HepG2 (cell line): ENCODE measurements around the gene GNAL.

Experiments used
- ARNT ChIP-seq: fragments of 450-650 bp; IDR thresholded peaks from 2 replicates; pipeline ENCODE4 v1.6.1; 2017
- CENPBD1 ChIP-seq: sonication (generic); formaldehyde crosslinking; IDR thresholded peaks from 2 replicates; pipeline ENCODE4 v1.8.0; 2022; ENCODE audit warnings: missing genetic modification reagents, low read depth, mild to moderate bottlenecking, borderline replicate concordance
- CREM ChIP-seq, 2 experiments: sonication (generic) in 1 of 2; formaldehyde crosslinking in 1 of 2; IDR thresholded peaks; 2 replicates each; pipeline versions ENCODE4 v1.4.0 to v1.6.1; 2016 to 2020; ENCODE audit warnings: antibody characterized with exemption in 1 of 2, mild to moderate bottlenecking in 1 of 2, missing genetic modification reagents in 1 of 2
- CTCF ChIP-seq: sonication (generic); formaldehyde crosslinking; IDR thresholded peaks from 2 replicates; pipeline ENCODE4 v1.5.0; 2020; ENCODE audit warnings: mild to moderate bottlenecking, missing genetic modification reagents, moderate library complexity
- EP300 ChIP-seq, 3 experiments: sonication (generic) in 1 of 3; formaldehyde crosslinking in 1 of 3; IDR thresholded peaks; 2 replicates each; pipeline versions ENCODE4 v1.5.1 to v1.6.1; 2011 to 2020; ENCODE audit warnings: low read depth in 2 of 3, low read length in 2 of 3, borderline replicate concordance in 1 of 3, improper control_type of control experiment in 1 of 3, mild to moderate bottlenecking in 1 of 3, missing genetic modification reagents in 1 of 3, moderate library complexity in 1 of 3
- HDAC2 ChIP-seq: sonication (generic); formaldehyde crosslinking; IDR thresholded peaks from 2 replicates; pipeline ENCODE4 v1.4.0; 2020; ENCODE audit warnings: missing genetic modification reagents
- TFAP4 ChIP-seq: sonication (generic); IDR thresholded peaks from 2 replicates; pipeline ENCODE4 v1.6.1; 2016; ENCODE audit warnings: low read depth, borderline replicate concordance
- U2AF1 ChIP-seq: fragments of 200-400 bp; formaldehyde crosslinking; optimal IDR thresholded peaks from 2 replicates; pipeline ENCODE3; 2017; ENCODE audit warnings: mild to moderate bottlenecking, low read depth, low read length
- UBTF ChIP-seq: sonication (generic); formaldehyde crosslinking; IDR thresholded peaks from 2 replicates; pipeline ENCODE4 v1.4.0; 2020; ENCODE audit warnings: mild to moderate bottlenecking, missing genetic modification reagents
- ZKSCAN1 ChIP-seq: fragments of 150-350 bp; IDR thresholded peaks from 2 replicates; pipeline ENCODE4 v1.6.1; 2014; ENCODE audit warnings: low read length
- ZNF124 ChIP-seq: sonication (generic); formaldehyde crosslinking; IDR thresholded peaks from 2 replicates; pipeline ENCODE4 v1.4.0; 2020; ENCODE audit warnings: missing genetic modification reagents
- ZNF431 ChIP-seq: sonication (generic); formaldehyde crosslinking; IDR thresholded peaks from 2 replicates; pipeline ENCODE4 v1.9.0; 2022; ENCODE audit warnings: missing genetic modification reagents, low read depth, mild to moderate bottlenecking, borderline replicate concordance
- ZNF737 ChIP-seq: sonication (generic); formaldehyde crosslinking; IDR thresholded peaks from 2 replicates; pipeline ENCODE4 v1.5.0; 2020; ENCODE audit warnings: missing genetic modification reagents, mild to moderate bottlenecking, borderline replicate concordance
- ZUFSP ChIP-seq: sonication (generic); formaldehyde crosslinking; IDR thresholded peaks from 2 replicates; pipeline ENCODE4 v1.9.0; 2021; ENCODE audit warnings: missing genetic modification reagents, mild to moderate bottlenecking, borderline replicate concordance

GRCh38 chr18:11821208-11821607 lies 132.1 kb downstream of the GNAL start:
- TF ChIP-seq CREM (IDR thresholded peaks at IDR 0.05) (no peak), CREM (CRISPR knock-in tag; IDR thresholded peaks at IDR 0.05) (no peak), ZUFSP (no peak), TFAP4 (no peak), ZNF431 (CRISPR knock-in tag) (no peak), HDAC2 (CRISPR knock-in tag) (no peak), CENPBD1 (CRISPR knock-in tag) (no peak), ZKSCAN1 (no peak), CTCF (CRISPR knock-in tag) (no peak), ARNT (no peak), EP300 (IDR thresholded peaks at IDR 0.05; ENCODE audit: low read depth in 2 of 2, low read length in 2 of 2) (no peak), EP300 (CRISPR knock-in tag; IDR thresholded peaks at IDR 0.05; ENCODE audit: borderline replicate concordance) (no peak), UBTF (CRISPR knock-in tag) (no peak), ZNF737 (no peak), ZNF124 (CRISPR knock-in tag) (no peak), U2AF1 (no peak)
